ENCODE measurements around the gene CASTOR1.
A peak's percentile ranks its signal among the peaks of the same experiment; 100 is the strongest.

The CASTOR1 gene

GRCh38 chr22:30314915-30315314 is 25.6 kb upstream of the CASTOR1 start:
- Histone ChIP-seq H3K4me3 (ENCODE audit: low read depth, low read length) (no peak overlapping the region), H3K9me3 (no peaks in the 10 kb centered on the region), H3K36me3 (no peaks in the 10 kb centered on the region), H3K4me1 (0 out of 2 replicates have a peak, but pooled peaks cover 3% of the 10 kb centered on the region), H3K27me3 (no peaks in the 10 kb centered on the region)
- no peak for DNase-seq
- TF ChIP-seq CTCF (IDR thresholded peaks at IDR 0.05; ENCODE audit: low read depth, low read length), result no peak

GRCh38 chr22:30313527-30314363 is 24.4 kb upstream of the CASTOR1 start:
- no peak for TF ChIP-seq CTCF (IDR thresholded peaks at IDR 0.05; ENCODE audit: low read depth, low read length)
- Histone ChIP-seq H3K4me3 (ENCODE audit: low read depth, low read length) (no peak overlapping the region), H3K27me3 (no peaks in the 10 kb centered on the region), H3K4me1 (peaks cover 3% of the 10 kb centered on the region; the same call in 1 of the 2 replicates), H3K9me3 (no peaks in the 10 kb centered on the region), H3K36me3 (no peaks in the 10 kb centered on the region)
- peak; percentile 60 for DNase-seq

GRCh38 chr22:30312053-30312452 is 22.7 kb upstream of the CASTOR1 start:
- Histone ChIP-seq H3K4me1 (peaks cover 3% of the 10 kb centered on the region; the same call in 1 of the 2 replicates), H3K9me3 (no peaks in the 10 kb centered on the region), H3K36me3 (no peaks in the 10 kb centered on the region), H3K4me3 (ENCODE audit: low read depth, low read length) (no peak overlapping the region), H3K27me3 (no peaks in the 10 kb centered on the region)
- no peak for TF ChIP-seq CTCF (IDR thresholded peaks at IDR 0.05; ENCODE audit: low read depth, low read length)
- DNase-seq, result no peak

GRCh38 chr22:30310881-30311771 is 21.8 kb upstream of the CASTOR1 start:
- Histone ChIP-seq H3K27me3 (no peaks in the 10 kb centered on the region), H3K9me3 (no peaks in the 10 kb centered on the region), H3K4me3 (ENCODE audit: low read depth, low read length) (no peak overlapping the region), H3K4me1 (peaks cover 3% of the 10 kb centered on the region; the same call in 1 of the 2 replicates), H3K36me3 (no peaks in the 10 kb centered on the region)
- no peak for TF ChIP-seq CTCF (IDR thresholded peaks at IDR 0.05; ENCODE audit: low read depth, low read length)
- DNase-seq, result no peak

- Histone ChIP-seq H3K9me3 (no peaks in the 10 kb centered on the region), H3K4me1 (peaks cover 3% of the 10 kb centered on the region; the same call in 1 of the 2 replicates), H3K27me3 (no peaks in the 10 kb centered on the region), H3K36me3 (no peaks in the 10 kb centered on the region), H3K4me3 (ENCODE audit: low read depth, low read length) (no peak overlapping the region)
- no peak for TF ChIP-seq CTCF (IDR thresholded peaks at IDR 0.05; ENCODE audit: low read depth, low read length)
- no peak for DNase-seq
These were observed 20.8 kb upstream of the CASTOR1 start for GRCh38 chr22:30309951-30310741.

All from BE2C (cell line).